ENCODE measurements around the gene SMAD9.

DNA sequence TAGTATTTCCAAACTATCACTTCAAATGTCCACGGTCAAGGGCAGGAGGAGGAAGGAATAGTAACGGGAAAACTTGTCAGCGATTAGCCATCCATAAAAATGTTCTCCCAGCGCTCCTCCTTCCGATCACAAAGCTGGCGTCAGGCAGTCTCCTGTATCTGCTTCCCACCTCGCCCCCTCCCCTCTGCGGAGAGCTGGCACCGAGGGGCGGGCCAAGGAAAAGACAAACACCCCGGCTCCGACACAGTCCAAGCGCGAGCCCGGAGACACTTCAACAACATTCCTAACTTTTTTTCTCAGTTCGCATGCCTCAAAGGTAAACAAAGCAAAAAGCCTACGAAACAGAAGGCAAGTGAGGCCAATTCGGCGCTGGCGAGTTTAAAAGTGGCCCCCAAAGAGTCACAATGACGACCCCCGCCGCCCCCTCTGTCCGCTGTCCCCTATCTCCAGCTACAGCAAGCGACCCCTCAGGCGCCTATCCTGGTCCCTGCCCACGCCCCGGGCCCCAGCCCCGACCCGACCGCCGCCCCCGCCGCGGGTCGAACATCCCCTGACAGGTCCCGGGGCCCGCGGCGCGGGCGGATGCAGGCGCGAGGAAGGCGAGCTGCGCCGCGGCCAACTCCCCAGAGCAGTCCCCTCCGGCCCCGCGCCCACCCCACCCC is 736 bp downstream of the SMAD9 start:
- TF ChIP-seq BHLHE40 (IDR thresholded peaks at IDR 0.05; ENCODE audit: borderline replicate concordance) = no peak
- TF ChIP-seq SP1 (IDR thresholded peaks at IDR 0.05) = no peak
- no peak for TF ChIP-seq FOXM1 (IDR thresholded peaks at IDR 0.05; ENCODE audit: borderline replicate concordance)
- TF ChIP-seq FOXK2 (IDR thresholded peaks at IDR 0.05) = no peak
- TF ChIP-seq CTBP1 (IDR thresholded peaks at IDR 0.05; ENCODE audit: borderline replicate concordance) = no peak
- TF ChIP-seq L3MBTL2 (conservative IDR thresholded peaks at IDR 0.05) = no peak
- no peak for TF ChIP-seq LEF1 (IDR thresholded peaks at IDR 0.05; ENCODE audit: borderline replicate concordance)
- no peak for TF ChIP-seq SUZ12 (IDR thresholded peaks at IDR 0.05)
- TF ChIP-seq, protein P1, sequence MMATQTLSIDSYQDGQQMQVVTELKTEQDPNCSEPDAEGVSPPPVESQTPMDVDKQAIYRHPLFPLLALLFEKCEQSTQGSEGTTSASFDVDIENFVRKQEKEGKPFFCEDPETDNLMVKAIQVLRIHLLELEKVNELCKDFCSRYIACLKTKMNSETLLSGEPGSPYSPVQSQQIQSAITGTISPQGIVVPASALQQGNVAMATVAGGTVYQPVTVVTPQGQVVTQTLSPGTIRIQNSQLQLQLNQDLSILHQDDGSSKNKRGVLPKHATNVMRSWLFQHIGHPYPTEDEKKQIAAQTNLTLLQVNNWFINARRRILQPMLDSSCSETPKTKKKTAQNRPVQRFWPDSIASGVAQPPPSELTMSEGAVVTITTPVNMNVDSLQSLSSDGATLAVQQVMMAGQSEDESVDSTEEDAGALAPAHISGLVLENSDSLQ (IDR thresholded peaks at IDR 0.05) = no peak
- no peak for TF ChIP-seq ZNF384 (IDR thresholded peaks at IDR 0.05)
- TF ChIP-seq TARDBP (IDR thresholded peaks at IDR 0.05) = no peak
- TF ChIP-seq NFRKB (IDR thresholded peaks at IDR 0.05) = no peak
- no peak for TF ChIP-seq HDGF (IDR thresholded peaks at IDR 0.05; ENCODE audit: borderline replicate concordance)

Measured in HEK293T (cell line).